Keratinocyte (primary cell): ENCODE data around the gene ATP8A1.

Experiments used
- CTCF ChIP-seq, 3 experiments: IDR thresholded peaks in 1 of 3; conservative IDR thresholded peaks in 1 of 3; optimal IDR thresholded peaks in 1 of 3; 2 replicates in 2 of 3; 3 replicates in 1 of 3; pipeline versions ENCODE3 to v1.5.1; 2011; ENCODE audit warnings: low read length in 3 of 3, mild to moderate bottlenecking in 3 of 3, moderate library complexity in 2 of 3, control low read depth in 1 of 3, inconsistent platforms in 1 of 3; ENCODE audit not compliant: insufficient read depth in 2 of 3; ENCODE audit errors: extremely low read depth in 1 of 3
- EZH2 ChIP-seq: IDR thresholded peaks from one replicate; pipeline ENCODE4 v1.6.1; 2012; ENCODE audit warnings: inconsistent platforms, mild to moderate bottlenecking, low read length, moderate library complexity

- no peak for TF ChIP-seq CTCF (optimal IDR thresholded peaks at IDR 0.05 in 1 of 3, IDR thresholded peaks at IDR 0.05 in 1 of 3, conservative IDR thresholded peaks at IDR 0.05 in 1 of 3; ENCODE audit: extremely low read depth in 1 of 3, insufficient read depth in 2 of 3, low read length in 3 of 3)
- TF ChIP-seq EZH2, result no peak
Observed at GRCh38 chr4:42632653-42633382, 24.1 kb downstream of the ATP8A1 start.
